Adrenal gland (tissue), 5 donors: ENCODE data around the gene KCNMB3.

Source experiments
- POLR2A ChIP-seq, 2 donors: fragments of 450-650 bp; IDR thresholded peaks; one replicate each; pipeline ENCODE4 v1.6.1; 2017; ENCODE audit warnings: antibody characterized with exemption in 2 of 2, mild to moderate bottlenecking in 2 of 2, moderate library complexity in 1 of 2
- TF ChIP-seq, protein P1 (sequence below), 6 experiments: fragments of 450-650 bp in 4 of 6; fragments of 200-600 bp in 2 of 6; sonication (generic) in 1 of 6; IDR thresholded peaks; 1 replicate in 5 of 6; 2 replicates in 1 of 6; pipeline versions ENCODE4 v1.5.1 to v1.8.0; 2016 to 2021; ENCODE audit warnings: antibody characterized with exemption in 6 of 6, mild to moderate bottlenecking in 2 of 6, moderate library complexity in 1 of 6
- donor health status: DM: no; HTN: no; CAD: no.

- TF ChIP-seq, protein P1, sequence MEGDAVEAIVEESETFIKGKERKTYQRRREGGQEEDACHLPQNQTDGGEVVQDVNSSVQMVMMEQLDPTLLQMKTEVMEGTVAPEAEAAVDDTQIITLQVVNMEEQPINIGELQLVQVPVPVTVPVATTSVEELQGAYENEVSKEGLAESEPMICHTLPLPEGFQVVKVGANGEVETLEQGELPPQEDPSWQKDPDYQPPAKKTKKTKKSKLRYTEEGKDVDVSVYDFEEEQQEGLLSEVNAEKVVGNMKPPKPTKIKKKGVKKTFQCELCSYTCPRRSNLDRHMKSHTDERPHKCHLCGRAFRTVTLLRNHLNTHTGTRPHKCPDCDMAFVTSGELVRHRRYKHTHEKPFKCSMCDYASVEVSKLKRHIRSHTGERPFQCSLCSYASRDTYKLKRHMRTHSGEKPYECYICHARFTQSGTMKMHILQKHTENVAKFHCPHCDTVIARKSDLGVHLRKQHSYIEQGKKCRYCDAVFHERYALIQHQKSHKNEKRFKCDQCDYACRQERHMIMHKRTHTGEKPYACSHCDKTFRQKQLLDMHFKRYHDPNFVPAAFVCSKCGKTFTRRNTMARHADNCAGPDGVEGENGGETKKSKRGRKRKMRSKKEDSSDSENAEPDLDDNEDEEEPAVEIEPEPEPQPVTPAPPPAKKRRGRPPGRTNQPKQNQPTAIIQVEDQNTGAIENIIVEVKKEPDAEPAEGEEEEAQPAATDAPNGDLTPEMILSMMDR (IDR thresholded peaks at IDR 0.05) = no peak
- no peak for TF ChIP-seq POLR2A (IDR thresholded peaks at IDR 0.05)
Measured at GRCh38 chr3:179266701-179267211, 15.8 kb upstream of the KCNMB3 start.
